Measurements from ENCODE around the gene H19. TPM values are rescaled to one million over a fixed set of nuclear protein-coding genes. Genes with fewer than 3 reads are reported as not detected.

H19 gene
- total RNA-seq, 5 donors from 2014 or later (not counting 1 experiment from before 2014, with no cell fraction given) = 1.7 to 2.3 (median 2.0) TPM; not detected in 2

DNA sequence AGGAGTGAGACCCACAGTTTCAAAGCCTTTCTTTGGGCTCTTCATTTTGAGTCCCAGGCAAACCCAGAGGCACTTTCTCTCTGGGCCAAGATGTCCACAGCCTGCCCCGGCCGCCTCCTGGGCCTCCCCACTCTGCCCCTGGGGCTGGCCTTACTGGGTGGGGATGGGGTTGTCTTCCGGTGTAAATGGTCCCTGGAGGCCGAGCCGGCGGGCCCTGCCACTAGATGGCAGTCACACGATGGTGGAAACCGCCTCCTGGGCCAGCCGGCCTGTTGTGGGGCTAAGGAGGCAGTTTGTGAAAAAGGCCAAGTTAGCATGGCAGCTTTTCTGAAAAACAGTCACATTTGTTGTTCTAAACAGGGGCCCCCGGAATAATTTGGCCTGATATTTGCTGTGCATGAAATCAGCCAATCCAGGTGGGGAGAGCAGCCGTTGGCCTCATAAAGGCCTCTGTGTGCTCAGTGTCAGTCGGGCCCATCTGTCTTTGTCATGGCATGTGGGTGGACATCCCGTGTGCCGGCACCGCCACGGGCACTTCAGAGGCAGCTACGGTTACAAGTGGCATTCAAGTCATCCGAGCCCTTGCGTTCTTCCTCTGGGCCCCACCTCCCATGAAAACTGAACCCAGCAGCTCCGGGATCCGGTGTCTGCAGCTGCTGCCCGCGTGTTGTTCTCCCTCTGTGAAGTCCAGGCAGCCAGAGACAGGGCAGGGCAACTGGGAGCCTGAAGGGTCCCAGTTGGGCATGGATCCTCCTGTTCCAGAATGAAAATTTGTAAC lies 44.0 kb downstream of the H19 start:
- POLR2A ChIA-PET = no interaction called here
- no peak overlapping the region for H3K27ac Mint-ChIP-seq
- Histone ChIP-seq H3K9me3 (no peaks in the 10 kb centered on the region), H3K4me1 (ENCODE audit: control insufficient read depth in 1 of 2, extremely low read depth in 1 of 2, insufficient read depth in 2 of 2, low read length in 2 of 2) (no peaks in the 10 kb centered on the region), H3K27me3 (replicated peaks in 1 of 2; ENCODE audit: control insufficient read depth in 2 of 2, extremely low read depth in 1 of 2, insufficient read depth in 2 of 2, low read length in 1 of 2) (no peaks in the 10 kb centered on the region), H3K27ac (ENCODE audit: low read length) (no peak overlapping the region), H3K36me3 (ENCODE audit: control insufficient read depth in 2 of 2, extremely low read depth in 1 of 2, insufficient read depth in 1 of 2, low read length in 1 of 2) (no peaks in the 10 kb centered on the region), H3K4me3 (ENCODE audit: control insufficient read depth in 1 of 2, extremely low read depth in 1 of 2, low read length in 1 of 2) (no peak overlapping the region)
- CTCF ChIA-PET = no interaction called here
- ATAC-seq (replicated peaks in 1 of 4) (peak in 3 of 4 experiments; percentile 48 to 63 (median 61)), DNase-seq (peak in 4 of 35 experiments; percentile 7 to 20 (median 10))
- H3K9me3 Mint-ChIP-seq = no peaks in the 10 kb centered on the region
- no peaks in the 10 kb centered on the region for H3K36me3 Mint-ChIP-seq
- no peak overlapping the region for H3K4me3 Mint-ChIP-seq
- H3K4me1 Mint-ChIP-seq = no peaks in the 10 kb centered on the region
- WGBS (ENCODE audit: insufficient coverage) = no CpG with 5 or more reads among the region's 23 CpGs
- no peaks in the 10 kb centered on the region for H3K27me3 Mint-ChIP-seq

DNA sequence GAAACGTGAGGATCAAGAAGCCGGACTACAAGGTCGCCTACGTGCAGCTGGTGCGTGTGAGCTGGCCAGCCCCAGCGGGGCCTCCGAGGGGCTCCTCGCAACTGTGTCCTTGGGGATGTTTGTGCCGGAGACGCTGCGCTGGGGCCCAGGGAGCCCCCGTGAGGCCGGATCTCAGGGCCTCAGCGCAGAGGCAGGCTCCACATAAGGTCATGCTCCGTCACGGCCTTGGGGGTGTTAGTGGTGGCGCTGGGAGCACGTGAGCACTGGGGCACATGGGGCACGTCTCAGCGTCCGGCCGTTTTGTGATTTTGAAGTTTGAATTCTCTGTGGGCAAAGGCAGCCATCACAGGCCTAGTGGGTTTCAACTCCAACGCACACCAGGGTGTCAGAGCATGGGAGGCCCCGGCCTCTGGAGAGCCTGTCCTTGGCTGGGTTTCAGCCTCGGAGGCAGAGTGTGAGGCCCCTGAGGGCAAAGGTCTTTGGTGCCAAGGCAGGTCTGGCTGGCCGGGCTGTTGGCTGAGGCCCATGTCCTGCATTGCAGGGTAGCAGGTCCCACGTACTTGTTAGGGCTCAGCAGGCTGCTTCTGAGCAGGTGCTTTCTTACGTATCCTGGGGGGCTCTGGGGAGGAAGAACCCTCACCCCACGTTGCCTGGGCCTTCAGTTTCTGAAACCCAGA lies 44.7 kb downstream of the H19 start:
- CTCF ChIA-PET = no interaction called here
- no CpG with 5 or more reads among the region's 29 CpGs for WGBS (ENCODE audit: insufficient coverage)

DNA sequence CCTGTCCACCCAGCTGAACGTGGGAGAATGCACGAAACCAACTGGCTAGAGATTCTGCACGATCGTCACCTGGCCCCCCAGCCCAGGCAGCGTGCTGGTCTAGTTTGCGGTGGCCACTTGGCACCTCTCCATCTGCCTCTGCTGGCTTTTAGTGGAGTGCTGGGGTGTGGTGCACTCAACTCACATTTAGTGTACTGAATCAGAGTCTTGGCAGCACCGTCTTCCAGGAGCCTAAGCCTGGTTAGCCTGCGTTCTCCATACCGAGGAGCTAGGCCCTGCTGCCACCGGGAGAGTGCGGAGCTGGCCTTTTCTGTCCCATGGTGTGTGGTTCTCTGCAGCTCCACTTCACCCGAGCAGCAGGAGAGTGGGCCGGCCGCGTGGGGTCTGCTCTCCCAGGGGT lies 47.7 kb downstream of the H19 start:
- POLR2A ChIA-PET = no interaction called here
- no peak for ATAC-seq (replicated peaks in 1 of 4)
- no peaks in the 10 kb centered on the region for H3K4me1 ChIP-seq (ENCODE audit: control insufficient read depth in 1 of 2, extremely low read depth in 1 of 2, insufficient read depth in 2 of 2, low read length in 2 of 2)
- Mint-ChIP-seq H3K4me3 (no peak overlapping the region), H3K27me3 (no peaks in the 10 kb centered on the region), H3K4me1 (no peaks in the 10 kb centered on the region), H3K9me3 (no peaks in the 10 kb centered on the region), H3K36me3 (no peaks in the 10 kb centered on the region), H3K27ac (no peak overlapping the region)
- CTCF ChIA-PET = no interaction called here
- DNase-seq = no peak
- H3K4me3 ChIP-seq (ENCODE audit: control insufficient read depth in 1 of 2, extremely low read depth in 1 of 2, low read length in 1 of 2) = no peak overlapping the region
- no peaks in the 10 kb centered on the region for H3K27me3 ChIP-seq (replicated peaks in 1 of 2; ENCODE audit: control insufficient read depth in 2 of 2, extremely low read depth in 1 of 2, insufficient read depth in 2 of 2, low read length in 1 of 2)
- H3K27ac ChIP-seq (ENCODE audit: low read length) = no peak overlapping the region
- WGBS (ENCODE audit: insufficient coverage) = no CpG with 5 or more reads among the region's 15 CpGs
- H3K9me3 ChIP-seq = no peaks in the 10 kb centered on the region
- H3K36me3 ChIP-seq (ENCODE audit: control insufficient read depth in 2 of 2, extremely low read depth in 1 of 2, insufficient read depth in 1 of 2, low read length in 1 of 2) = no peaks in the 10 kb centered on the region

More for the DNA sequence above, 44.7 kb downstream of the H19 start:
- Histone ChIP-seq H3K4me3 (ENCODE audit: control insufficient read depth in 1 of 2, extremely low read depth in 1 of 2, low read length in 1 of 2) (no peak overlapping the region), H3K27me3 (replicated peaks in 1 of 2; ENCODE audit: control insufficient read depth in 2 of 2, extremely low read depth in 1 of 2, insufficient read depth in 2 of 2, low read length in 1 of 2) (no peaks in the 10 kb centered on the region), H3K9me3 (no peaks in the 10 kb centered on the region), H3K36me3 (ENCODE audit: control insufficient read depth in 2 of 2, extremely low read depth in 1 of 2, insufficient read depth in 1 of 2, low read length in 1 of 2) (no peaks in the 10 kb centered on the region), H3K27ac (ENCODE audit: low read length) (no peak overlapping the region), H3K4me1 (ENCODE audit: control insufficient read depth in 1 of 2, extremely low read depth in 1 of 2, insufficient read depth in 2 of 2, low read length in 2 of 2) (no peaks in the 10 kb centered on the region)
- POLR2A ChIA-PET = interaction anchor here in 1 of 2 donors (0.5 kb wide), 1 partner anchor 48 kb away, joined by 3 read pairs; no protein-coding TSS in a partner anchor
- ATAC-seq (replicated peaks in 1 of 4) = no peak
- H3K27me3 Mint-ChIP-seq = no peaks in the 10 kb centered on the region
- no peaks in the 10 kb centered on the region for H3K36me3 Mint-ChIP-seq
- no peaks in the 10 kb centered on the region for H3K4me1 Mint-ChIP-seq
- no peak overlapping the region for H3K27ac Mint-ChIP-seq
- H3K4me3 Mint-ChIP-seq = no peak overlapping the region
- H3K9me3 Mint-ChIP-seq = no peaks in the 10 kb centered on the region
- DNase-seq = no peak

DNA sequence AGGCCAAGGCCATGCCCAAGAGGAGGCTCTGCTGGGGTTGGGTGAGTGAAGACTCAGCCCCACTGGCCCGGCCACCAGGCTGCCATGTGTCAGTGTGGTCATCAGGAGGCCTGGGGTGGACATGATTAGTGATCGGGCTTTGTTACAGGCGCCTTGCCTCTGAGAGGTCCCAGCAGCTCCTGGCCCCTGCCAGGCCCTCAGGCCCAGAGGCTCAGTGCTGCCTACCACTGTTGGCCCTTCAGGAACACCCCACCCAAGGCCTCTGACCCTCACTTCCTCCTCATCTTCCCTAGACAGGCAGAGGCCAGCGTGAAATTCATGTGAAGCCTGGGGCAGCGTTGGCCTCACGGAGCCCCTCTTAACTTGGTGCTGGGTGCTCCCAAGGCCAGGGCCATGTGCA lies 48.3 kb downstream of the H19 start:
- no peaks in the 10 kb centered on the region for H3K36me3 ChIP-seq (ENCODE audit: control insufficient read depth in 2 of 2, extremely low read depth in 1 of 2, insufficient read depth in 1 of 2, low read length in 1 of 2)
- no peak for DNase-seq
- Mint-ChIP-seq H3K27ac (no peak overlapping the region), H3K36me3 (no peaks in the 10 kb centered on the region), H3K4me3 (no peak overlapping the region), H3K9me3 (no peaks in the 10 kb centered on the region), H3K4me1 (no peaks in the 10 kb centered on the region), H3K27me3 (no peaks in the 10 kb centered on the region)
- H3K9me3 ChIP-seq = no peaks in the 10 kb centered on the region
- no peaks in the 10 kb centered on the region for H3K4me1 ChIP-seq (ENCODE audit: control insufficient read depth in 1 of 2, extremely low read depth in 1 of 2, insufficient read depth in 2 of 2, low read length in 2 of 2)
- H3K27me3 ChIP-seq (replicated peaks in 1 of 2; ENCODE audit: control insufficient read depth in 2 of 2, extremely low read depth in 1 of 2, insufficient read depth in 2 of 2, low read length in 1 of 2) = no peaks in the 10 kb centered on the region
- ATAC-seq (replicated peaks in 1 of 4) = no peak
- H3K27ac ChIP-seq (ENCODE audit: low read length) = no peak overlapping the region
- POLR2A ChIA-PET = no interaction called here
- H3K4me3 ChIP-seq (ENCODE audit: control insufficient read depth in 1 of 2, extremely low read depth in 1 of 2, low read length in 1 of 2) = no peak overlapping the region
- CTCF ChIA-PET = no interaction called here
- no CpG with 5 or more reads among the region's 6 CpGs for WGBS (ENCODE audit: insufficient coverage)

DNA sequence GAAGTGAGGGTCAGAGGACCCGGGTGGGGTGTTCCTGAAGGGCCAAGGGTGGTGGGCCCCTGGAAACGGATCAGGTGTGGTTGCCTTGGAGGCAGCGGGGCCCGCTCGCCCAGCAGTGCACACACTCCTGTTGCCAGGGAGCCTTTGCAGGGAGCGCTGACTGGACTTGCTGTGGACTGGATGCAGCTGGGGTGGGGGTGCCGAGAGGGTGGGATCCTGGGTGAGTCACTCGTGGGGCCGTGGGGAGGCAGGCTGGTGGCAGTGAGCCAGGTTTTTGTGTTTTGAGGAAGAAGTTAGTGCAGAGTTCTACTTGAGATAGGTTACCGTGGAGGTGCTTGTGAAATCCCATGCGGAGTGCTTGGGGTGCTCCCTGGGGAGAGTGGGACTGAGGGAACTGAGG lies 49.3 kb downstream of the H19 start:
- no peaks in the 10 kb centered on the region for H3K36me3 ChIP-seq (ENCODE audit: control insufficient read depth in 2 of 2, extremely low read depth in 1 of 2, insufficient read depth in 1 of 2, low read length in 1 of 2)
- H3K4me1 ChIP-seq (ENCODE audit: control insufficient read depth in 1 of 2, extremely low read depth in 1 of 2, insufficient read depth in 2 of 2, low read length in 2 of 2) = no peaks in the 10 kb centered on the region
- Mint-ChIP-seq H3K36me3 (no peaks in the 10 kb centered on the region), H3K27me3 (no peaks in the 10 kb centered on the region), H3K9me3 (no peaks in the 10 kb centered on the region), H3K4me1 (no peaks in the 10 kb centered on the region), H3K27ac (no peak overlapping the region), H3K4me3 (peak overlapping the region in 1 of 3 donors; percentile 37)
- no peak for DNase-seq
- no CpG with 5 or more reads among the region's 11 CpGs for WGBS (ENCODE audit: insufficient coverage)
- ChIA-PET POLR2A (no interaction called here), CTCF (no interaction called here)
- no peaks in the 10 kb centered on the region for H3K27me3 ChIP-seq (replicated peaks in 1 of 2; ENCODE audit: control insufficient read depth in 2 of 2, extremely low read depth in 1 of 2, insufficient read depth in 2 of 2, low read length in 1 of 2)
- no peak overlapping the region for H3K27ac ChIP-seq (ENCODE audit: low read length)
- no peaks in the 10 kb centered on the region for H3K9me3 ChIP-seq
- no peak overlapping the region for H3K4me3 ChIP-seq (ENCODE audit: control insufficient read depth in 1 of 2, extremely low read depth in 1 of 2, low read length in 1 of 2)
- no peak for ATAC-seq (replicated peaks in 1 of 4)

DNA sequence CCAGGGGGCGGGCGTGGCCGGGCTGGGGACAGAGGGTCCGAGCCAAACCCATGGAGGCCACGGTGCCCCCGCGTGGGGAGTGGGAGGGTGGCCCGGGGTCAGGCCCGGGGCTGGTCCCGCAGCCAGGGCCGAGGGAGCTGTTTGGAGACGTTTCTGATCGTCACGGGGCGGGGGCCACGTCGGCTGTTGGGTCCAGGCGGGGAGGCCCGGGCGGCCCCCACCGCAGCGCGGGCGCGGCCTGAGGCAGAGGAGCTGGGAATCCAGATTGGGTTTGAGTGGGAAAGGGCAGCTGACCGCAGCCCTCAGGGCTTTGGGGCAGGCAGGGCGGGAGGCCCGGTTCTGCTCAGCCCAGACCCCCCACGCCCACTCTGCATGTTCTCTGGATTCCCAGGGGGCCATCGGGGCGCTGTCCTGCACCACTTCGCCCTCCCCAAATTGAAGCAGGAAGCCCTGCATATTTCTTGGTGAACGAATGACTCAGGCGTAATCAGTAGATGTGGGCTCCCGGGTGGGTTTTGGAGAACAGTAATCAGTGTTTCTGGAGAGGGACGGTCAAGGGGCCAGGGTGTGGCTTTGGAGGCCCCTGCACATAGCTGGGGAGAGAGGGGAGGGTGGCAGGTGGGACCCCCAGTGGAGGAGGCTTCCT lies 49.9 kb downstream of the H19 start:
- H3K27ac ChIP-seq (ENCODE audit: low read length) = no peak overlapping the region
- no peaks in the 10 kb centered on the region for H3K27me3 ChIP-seq (replicated peaks in 1 of 2; ENCODE audit: control insufficient read depth in 2 of 2, extremely low read depth in 1 of 2, insufficient read depth in 2 of 2, low read length in 1 of 2)
- H3K36me3 Mint-ChIP-seq = no peaks in the 10 kb centered on the region
- no peak overlapping the region for H3K4me3 ChIP-seq (ENCODE audit: control insufficient read depth in 1 of 2, extremely low read depth in 1 of 2, low read length in 1 of 2)
- H3K9me3 Mint-ChIP-seq = no peaks in the 10 kb centered on the region
- no peak for DNase-seq
- no peaks in the 10 kb centered on the region for H3K4me1 ChIP-seq (ENCODE audit: control insufficient read depth in 1 of 2, extremely low read depth in 1 of 2, insufficient read depth in 2 of 2, low read length in 2 of 2)
- H3K4me3 Mint-ChIP-seq = no peak overlapping the region
- no peak overlapping the region for H3K27ac Mint-ChIP-seq
- no peaks in the 10 kb centered on the region for H3K36me3 ChIP-seq (ENCODE audit: control insufficient read depth in 2 of 2, extremely low read depth in 1 of 2, insufficient read depth in 1 of 2, low read length in 1 of 2)
- CTCF ChIA-PET = interaction anchor here in 1 of 2 donors (0.7 to 1.0 kb wide), 2 partner anchors 66 to 72 kb away, joined by 3 to 5 read pairs; no protein-coding TSS in a partner anchor
- no peaks in the 10 kb centered on the region for H3K4me1 Mint-ChIP-seq
- WGBS (ENCODE audit: insufficient coverage) = no CpG with 5 or more reads among the region's 36 CpGs
- no peaks in the 10 kb centered on the region for H3K27me3 Mint-ChIP-seq
- ATAC-seq (replicated peaks in 1 of 4) = peak; percentile 9 to 40 (median 26)
- POLR2A ChIA-PET = interaction anchor here in 1 of 2 donors (0.6 kb wide), 1 partner anchor 98 kb away, joined by 4 read pairs; no protein-coding TSS in a partner anchor
- no peaks in the 10 kb centered on the region for H3K9me3 ChIP-seq
